HepG2 (cell line): ENCODE results near the gene SNRPD3. TPM values are rescaled to one million over a fixed set of nuclear protein-coding genes. Genes with fewer than 3 reads are reported as not detected.

Experiments used
- AGO2 ChIP-seq: fragments of 200-400 bp; formaldehyde crosslinking; optimal IDR thresholded peaks from 2 replicates; pipeline ENCODE3; 2017; ENCODE audit warnings: mild to moderate bottlenecking, low read depth, low read length, moderate library complexity
- HOXA9 ChIP-seq: sonication (generic); formaldehyde crosslinking; IDR thresholded peaks from 2 replicates; pipeline ENCODE4 v1.8.1; 2022; ENCODE audit warnings: missing genetic modification reagents, mild to moderate bottlenecking, moderate library complexity, borderline replicate concordance
- MAZ ChIP-seq, 2 experiments: sonication (generic) in 1 of 2; formaldehyde crosslinking in 1 of 2; IDR thresholded peaks; 2 replicates each; pipeline versions ENCODE4 v1.5.0 to v1.6.1; 2012 to 2020; ENCODE audit warnings: low read depth in 2 of 2, mild to moderate bottlenecking in 2 of 2, borderline replicate concordance in 1 of 2, improper control_type of control experiment in 1 of 2, low read length in 1 of 2, missing genetic modification reagents in 1 of 2, moderate library complexity in 1 of 2
- POGZ ChIP-seq: sonication (generic); formaldehyde crosslinking; IDR thresholded peaks from 2 replicates; pipeline ENCODE4 v1.4.0; 2020; ENCODE audit warnings: mild to moderate bottlenecking, missing genetic modification reagents
- SNAI1 ChIP-seq: sonication (generic); formaldehyde crosslinking; IDR thresholded peaks from 2 replicates; pipeline ENCODE4 v1.5.0; 2020; ENCODE audit warnings: mild to moderate bottlenecking, missing genetic modification reagents, borderline replicate concordance
- ZNF672 ChIP-seq: sonication (generic); formaldehyde crosslinking; IDR thresholded peaks from 2 replicates; pipeline ENCODE4 v1.8.1; 2022; ENCODE audit warnings: missing genetic modification reagents
- ZNF75D ChIP-seq: sonication (generic); formaldehyde crosslinking; IDR thresholded peaks from 2 replicates; pipeline ENCODE4 v1.8.1; 2023; ENCODE audit warnings: missing genetic modification reagents, mild to moderate bottlenecking, borderline replicate concordance
- polyA plus RNA-seq, 8 experiments: library from polyadenylated mRNA; depleted of rRNA in 3 of 8; stranded (reverse) in 7 of 8; unstranded in 1 of 8; fragments of >200 nt; fragmentation: Illumina TruSeq in 4 of 8; extraction: Trizol in 4 of 8; gene quantifications; 2 replicates each; pipeline versions ENCODE4 v1.2.1 to v1.2.3, GENCODE V29; 2011 to 2016; ENCODE audit warnings: low read depth in 4 of 8, missing spikeins in 1 of 8, mixed read lengths in 1 of 8; ENCODE audit not compliant: insufficient read depth in 1 of 8
- total RNA-seq, 5 experiments: library from RNA; depleted of rRNA; stranded (reverse); fragments of >200 nt; fragmentation: Illumina TruSeq; extraction: Trizol; gene quantifications; 2 replicates each; pipeline ENCODE4 v1.2.3, GENCODE V29; 2016; ENCODE audit warnings: low read depth in 1 of 5
- TF ChIP-seq, protein P1 (sequence below): sonication (generic); formaldehyde crosslinking; IDR thresholded peaks from 2 replicates; pipeline ENCODE4 v1.9.0; 2021; ENCODE audit warnings: mild to moderate bottlenecking, missing genetic modification reagents
- TF ChIP-seq, protein P2 (sequence below), 2 experiments: sonication (generic) in 1 of 2; formaldehyde crosslinking in 1 of 2; IDR thresholded peaks; 2 replicates each; pipeline versions ENCODE4 v1.4.0 to v1.6.1; 2018 to 2020; ENCODE audit warnings: missing genetic modification reagents in 2 of 2, borderline replicate concordance in 1 of 2, low read depth in 1 of 2, mild to moderate bottlenecking in 1 of 2, missing biosample characterization in 1 of 2
- TF ChIP-seq, protein P3 (sequence below): sonication (generic); formaldehyde crosslinking; IDR thresholded peaks from 2 replicates; pipeline ENCODE4 v1.8.0; 2022; ENCODE audit warnings: mild to moderate bottlenecking, missing genetic modification reagents, borderline replicate concordance
- TF ChIP-seq, protein P4 (sequence below): sonication (generic); formaldehyde crosslinking; IDR thresholded peaks from 2 replicates; pipeline ENCODE4 v1.5.1; 2020; ENCODE audit warnings: mild to moderate bottlenecking, missing genetic modification reagents, borderline replicate concordance
- TF ChIP-seq, protein P5 (sequence below): conservative IDR thresholded peaks from 2 replicates; pipeline ENCODE4 v1.6.1; 2018; ENCODE audit warnings: missing genetic modification reagents

Gene SNRPD3
- total and polyA plus RNA-seq, 2 of the 13 experiments (the other 11 are each of a cell fraction or from before 2014, with no cell fraction given) = 110 to 209 TPM

DNA sequence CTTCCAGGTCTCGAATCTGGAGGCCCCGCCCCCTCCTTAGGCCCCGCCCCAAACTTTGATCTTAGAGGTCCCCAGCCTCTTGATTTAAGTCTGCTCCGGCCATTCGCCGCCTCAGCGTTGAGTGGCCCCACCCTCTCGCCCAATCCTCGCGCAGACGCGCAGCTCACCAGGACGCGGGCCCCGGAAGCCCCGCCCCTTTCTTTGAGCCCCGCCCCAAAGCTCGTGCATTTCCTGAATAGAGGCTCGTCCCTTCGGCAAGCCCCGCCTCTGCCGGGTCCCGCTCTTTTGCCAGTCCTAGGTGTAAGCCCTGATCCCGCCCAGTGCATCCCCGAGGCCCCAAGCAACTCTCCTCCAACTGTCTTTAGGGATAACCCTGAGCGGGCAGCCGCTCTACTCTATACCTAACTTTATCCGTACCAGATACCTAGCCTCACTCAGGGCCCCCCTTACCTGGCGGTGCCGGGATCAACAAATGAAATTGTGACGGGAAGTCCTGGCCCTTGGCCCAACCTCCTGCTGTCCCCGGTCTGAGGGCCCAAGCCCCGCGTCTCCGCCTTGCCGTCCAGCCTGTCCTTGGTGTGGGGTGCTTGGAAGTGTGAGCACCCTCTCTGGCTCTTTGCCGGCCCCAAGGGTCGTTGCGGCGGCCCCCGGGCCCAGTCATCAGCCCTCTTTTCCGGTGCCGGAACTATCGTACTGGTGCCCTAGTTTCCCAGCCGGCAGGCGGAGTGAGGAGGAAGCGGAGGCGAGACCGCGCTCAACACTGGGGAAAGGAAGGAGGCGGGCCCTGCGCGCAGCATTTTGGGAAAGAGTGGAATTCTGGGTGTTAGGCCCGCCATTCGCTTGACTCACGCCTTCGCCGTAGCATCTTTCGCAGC lies at the start of gene SNRPD3 (continued):
- TF ChIP-seq, protein P1, sequence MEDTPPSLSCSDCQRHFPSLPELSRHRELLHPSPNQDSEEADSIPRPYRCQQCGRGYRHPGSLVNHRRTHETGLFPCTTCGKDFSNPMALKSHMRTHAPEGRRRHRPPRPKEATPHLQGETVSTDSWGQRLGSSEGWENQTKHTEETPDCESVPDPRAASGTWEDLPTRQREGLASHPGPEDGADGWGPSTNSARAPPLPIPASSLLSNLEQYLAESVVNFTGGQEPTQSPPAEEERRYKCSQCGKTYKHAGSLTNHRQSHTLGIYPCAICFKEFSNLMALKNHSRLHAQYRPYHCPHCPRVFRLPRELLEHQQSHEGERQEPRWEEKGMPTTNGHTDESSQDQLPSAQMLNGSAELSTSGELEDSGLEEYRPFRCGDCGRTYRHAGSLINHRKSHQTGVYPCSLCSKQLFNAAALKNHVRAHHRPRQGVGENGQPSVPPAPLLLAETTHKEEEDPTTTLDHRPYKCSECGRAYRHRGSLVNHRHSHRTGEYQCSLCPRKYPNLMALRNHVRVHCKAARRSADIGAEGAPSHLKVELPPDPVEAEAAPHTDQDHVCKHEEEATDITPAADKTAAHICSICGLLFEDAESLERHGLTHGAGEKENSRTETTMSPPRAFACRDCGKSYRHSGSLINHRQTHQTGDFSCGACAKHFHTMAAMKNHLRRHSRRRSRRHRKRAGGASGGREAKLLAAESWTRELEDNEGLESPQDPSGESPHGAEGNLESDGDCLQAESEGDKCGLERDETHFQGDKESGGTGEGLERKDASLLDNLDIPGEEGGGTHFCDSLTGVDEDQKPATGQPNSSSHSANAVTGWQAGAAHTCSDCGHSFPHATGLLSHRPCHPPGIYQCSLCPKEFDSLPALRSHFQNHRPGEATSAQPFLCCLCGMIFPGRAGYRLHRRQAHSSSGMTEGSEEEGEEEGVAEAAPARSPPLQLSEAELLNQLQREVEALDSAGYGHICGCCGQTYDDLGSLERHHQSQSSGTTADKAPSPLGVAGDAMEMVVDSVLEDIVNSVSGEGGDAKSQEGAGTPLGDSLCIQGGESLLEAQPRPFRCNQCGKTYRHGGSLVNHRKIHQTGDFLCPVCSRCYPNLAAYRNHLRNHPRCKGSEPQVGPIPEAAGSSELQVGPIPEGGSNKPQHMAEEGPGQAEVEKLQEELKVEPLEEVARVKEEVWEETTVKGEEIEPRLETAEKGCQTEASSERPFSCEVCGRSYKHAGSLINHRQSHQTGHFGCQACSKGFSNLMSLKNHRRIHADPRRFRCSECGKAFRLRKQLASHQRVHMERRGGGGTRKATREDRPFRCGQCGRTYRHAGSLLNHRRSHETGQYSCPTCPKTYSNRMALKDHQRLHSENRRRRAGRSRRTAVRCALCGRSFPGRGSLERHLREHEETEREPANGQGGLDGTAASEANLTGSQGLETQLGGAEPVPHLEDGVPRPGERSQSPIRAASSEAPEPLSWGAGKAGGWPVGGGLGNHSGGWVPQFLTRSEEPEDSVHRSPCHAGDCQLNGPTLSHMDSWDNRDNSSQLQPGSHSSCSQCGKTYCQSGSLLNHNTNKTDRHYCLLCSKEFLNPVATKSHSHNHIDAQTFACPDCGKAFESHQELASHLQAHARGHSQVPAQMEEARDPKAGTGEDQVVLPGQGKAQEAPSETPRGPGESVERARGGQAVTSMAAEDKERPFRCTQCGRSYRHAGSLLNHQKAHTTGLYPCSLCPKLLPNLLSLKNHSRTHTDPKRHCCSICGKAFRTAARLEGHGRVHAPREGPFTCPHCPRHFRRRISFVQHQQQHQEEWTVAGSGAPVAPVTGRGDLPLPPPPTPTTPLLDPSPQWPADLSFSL (CRISPR knock-in tag) = no peak
- TF ChIP-seq, protein P2, sequence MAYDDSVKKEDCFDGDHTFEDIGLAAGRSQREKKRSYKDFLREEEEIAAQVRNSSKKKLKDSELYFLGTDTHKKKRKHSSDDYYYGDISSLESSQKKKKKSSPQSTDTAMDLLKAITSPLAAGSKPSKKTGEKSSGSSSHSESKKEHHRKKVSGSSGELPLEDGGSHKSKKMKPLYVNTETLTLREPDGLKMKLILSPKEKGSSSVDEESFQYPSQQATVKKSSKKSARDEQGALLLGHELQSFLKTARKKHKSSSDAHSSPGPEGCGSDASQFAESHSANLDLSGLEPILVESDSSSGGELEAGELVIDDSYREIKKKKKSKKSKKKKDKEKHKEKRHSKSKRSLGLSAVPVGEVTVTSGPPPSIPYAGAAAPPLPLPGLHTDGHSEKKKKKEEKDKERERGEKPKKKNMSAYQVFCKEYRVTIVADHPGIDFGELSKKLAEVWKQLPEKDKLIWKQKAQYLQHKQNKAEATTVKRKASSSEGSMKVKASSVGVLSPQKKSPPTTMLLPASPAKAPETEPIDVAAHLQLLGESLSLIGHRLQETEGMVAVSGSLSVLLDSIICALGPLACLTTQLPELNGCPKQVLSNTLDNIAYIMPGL (CRISPR knock-in tag; IDR thresholded peaks at IDR 0.05; ENCODE audit: borderline replicate concordance in 1 of 2, low read depth in 1 of 2) = peak; percentile 78 to 90; a peak in 3 of 4 replicates
- TF ChIP-seq, protein P3, sequence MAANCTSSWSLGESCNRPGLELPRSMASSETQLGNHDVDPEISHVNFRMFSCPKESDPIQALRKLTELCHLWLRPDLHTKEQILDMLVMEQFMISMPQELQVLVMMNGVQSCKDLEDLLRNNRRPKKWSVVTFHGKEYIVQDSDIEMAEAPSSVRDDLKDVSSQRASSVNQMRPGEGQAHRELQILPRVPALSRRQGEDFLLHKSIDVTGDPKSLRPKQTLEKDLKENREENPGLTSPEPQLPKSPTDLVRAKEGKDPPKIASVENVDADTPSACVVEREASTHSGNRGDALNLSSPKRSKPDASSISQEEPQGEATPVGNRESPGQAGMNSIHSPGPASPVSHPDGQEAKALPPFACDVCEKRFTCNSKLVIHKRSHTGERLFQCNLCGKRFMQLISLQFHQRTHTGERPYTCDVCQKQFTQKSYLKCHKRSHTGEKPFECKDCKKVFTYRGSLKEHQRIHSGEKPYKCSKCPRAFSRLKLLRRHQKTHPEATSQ (CRISPR knock-in tag) = peak; percentile 81; the same call in 1 of the 2 replicates
- peak; percentile 47; the same call in 1 of the 2 replicates for TF ChIP-seq MAZ (IDR thresholded peaks at IDR 0.05; ENCODE audit: borderline replicate concordance, low read depth, low read length)
- peak; percentile 60; the same call in 1 of the 2 replicates for TF ChIP-seq MAZ (CRISPR knock-in tag; IDR thresholded peaks at IDR 0.05; ENCODE audit: low read depth)
- TF ChIP-seq, protein P4, sequence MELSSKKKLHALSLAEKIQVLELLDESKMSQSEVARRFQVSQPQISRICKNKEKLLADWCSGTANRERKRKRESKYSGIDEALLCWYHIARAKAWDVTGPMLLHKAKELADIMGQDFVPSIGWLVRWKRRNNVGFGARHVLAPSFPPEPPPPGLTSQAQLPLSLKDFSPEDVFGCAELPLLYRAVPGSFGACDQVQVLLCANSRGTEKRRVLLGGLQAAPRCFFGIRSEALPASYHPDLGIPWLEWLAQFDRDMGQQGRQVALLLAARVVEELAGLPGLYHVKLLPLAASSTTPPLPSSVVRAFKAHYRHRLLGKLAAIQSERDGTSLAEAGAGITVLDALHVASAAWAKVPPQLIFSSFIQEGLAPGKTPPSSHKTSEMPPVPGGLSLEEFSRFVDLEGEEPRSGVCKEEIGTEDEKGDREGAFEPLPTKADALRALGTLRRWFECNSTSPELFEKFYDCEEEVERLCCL (CRISPR knock-in tag) = peak; percentile 67; the same call in 1 of the 2 replicates
- no peak for TF ChIP-seq ZNF75D (CRISPR knock-in tag)
- TF ChIP-seq HOXA9 (CRISPR knock-in tag) = no peak
- TF ChIP-seq SNAI1 (CRISPR knock-in tag) = peak; percentile 89; the same call in 1 of the 2 replicates
- TF ChIP-seq AGO2 = peak; percentile 94
- TF ChIP-seq, protein P5, sequence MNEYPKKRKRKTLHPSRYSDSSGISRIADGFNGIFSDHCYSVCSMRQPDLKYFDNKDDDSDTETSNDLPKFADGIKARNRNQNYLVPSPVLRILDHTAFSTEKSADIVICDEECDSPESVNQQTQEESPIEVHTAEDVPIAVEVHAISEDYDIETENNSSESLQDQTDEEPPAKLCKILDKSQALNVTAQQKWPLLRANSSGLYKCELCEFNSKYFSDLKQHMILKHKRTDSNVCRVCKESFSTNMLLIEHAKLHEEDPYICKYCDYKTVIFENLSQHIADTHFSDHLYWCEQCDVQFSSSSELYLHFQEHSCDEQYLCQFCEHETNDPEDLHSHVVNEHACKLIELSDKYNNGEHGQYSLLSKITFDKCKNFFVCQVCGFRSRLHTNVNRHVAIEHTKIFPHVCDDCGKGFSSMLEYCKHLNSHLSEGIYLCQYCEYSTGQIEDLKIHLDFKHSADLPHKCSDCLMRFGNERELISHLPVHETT (CRISPR knock-in tag) = peak; percentile 96
- TF ChIP-seq POGZ = peak; percentile 81
- TF ChIP-seq ZNF672 (CRISPR knock-in tag) = no peak
